ENCODE data around the gene NAA38.

Gene NAA38

DNA sequence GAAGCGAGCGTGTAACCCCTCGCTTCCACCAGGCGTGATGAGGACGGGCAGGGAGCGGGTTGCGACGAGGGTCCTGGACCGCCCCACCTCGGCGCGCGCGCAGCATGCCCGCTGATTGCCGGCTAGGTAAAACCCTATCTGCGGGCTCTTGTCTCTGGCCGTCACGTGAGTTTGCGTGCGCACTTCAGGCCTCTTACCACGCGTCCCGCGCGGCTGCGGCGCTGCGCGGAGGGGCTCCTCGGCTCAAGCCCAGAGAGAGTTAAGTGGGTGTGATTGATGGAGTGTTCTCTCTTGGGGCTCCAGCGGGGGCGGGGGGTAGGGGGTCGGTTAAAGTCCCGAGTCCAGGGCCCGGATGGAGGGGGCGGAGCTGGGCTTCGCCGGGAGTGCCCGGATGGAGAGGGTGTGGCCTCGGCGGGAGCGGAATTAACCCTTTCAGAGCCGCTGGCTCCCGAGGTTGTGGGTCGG lies 15.4 kb downstream of the NAA38 start:
- H3K36me3 Mint-ChIP-seq: peaks cover 15% of the 10 kb centered on the region

DNA sequence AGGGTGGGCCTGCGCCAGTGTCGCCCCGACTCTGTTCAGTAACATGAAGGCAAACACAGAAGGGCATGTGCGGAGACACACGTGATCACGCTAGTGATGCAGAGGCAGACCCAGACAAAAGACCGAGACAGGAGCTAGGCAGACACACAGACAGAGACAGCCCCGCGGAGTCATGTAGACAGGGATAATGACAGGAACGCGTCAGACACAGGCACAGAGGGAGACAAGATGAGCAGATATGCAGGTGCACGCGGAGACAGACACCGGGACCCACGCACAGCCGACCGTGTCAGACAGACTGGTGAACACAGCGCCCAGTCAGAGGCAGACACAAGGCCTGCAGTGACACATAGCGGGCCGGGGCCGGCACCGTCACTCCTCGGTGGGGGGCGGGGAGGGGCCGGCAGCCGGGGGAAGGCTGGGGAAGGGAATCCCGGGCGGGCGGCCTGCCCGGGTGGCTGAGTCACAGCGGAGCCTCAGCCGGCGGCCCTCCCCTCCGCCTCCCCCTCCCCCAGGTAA lies 15.9 kb downstream of the NAA38 start:
- Mint-ChIP-seq H3K9me3 (no peaks in the 10 kb centered on the region), H3K4me3 (peak overlapping the region; percentile 80), H3K4me1 (peaks cover 81% of the 10 kb centered on the region), H3K36me3 (peaks cover 19% of the 10 kb centered on the region), H3K27ac (peak overlapping the region; percentile 98)
- DNase-seq (ENCODE audit: low spot score in 2 of 2) (peak in 1 of 2 donors; percentile 75), ATAC-seq (peak; percentile 68)

More for the DNA sequence above, 15.4 kb downstream of the NAA38 start:
- Mint-ChIP-seq H3K4me1 (peaks cover 81% of the 10 kb centered on the region), H3K27ac (peak overlapping the region; percentile 98), H3K4me3 (peak overlapping the region; percentile 80), H3K9me3 (no peaks in the 10 kb centered on the region)
- DNase-seq (ENCODE audit: low spot score in 2 of 2): peak in 1 of 2 donors; percentile 95
- ATAC-seq: peak; percentile 38

DNA sequence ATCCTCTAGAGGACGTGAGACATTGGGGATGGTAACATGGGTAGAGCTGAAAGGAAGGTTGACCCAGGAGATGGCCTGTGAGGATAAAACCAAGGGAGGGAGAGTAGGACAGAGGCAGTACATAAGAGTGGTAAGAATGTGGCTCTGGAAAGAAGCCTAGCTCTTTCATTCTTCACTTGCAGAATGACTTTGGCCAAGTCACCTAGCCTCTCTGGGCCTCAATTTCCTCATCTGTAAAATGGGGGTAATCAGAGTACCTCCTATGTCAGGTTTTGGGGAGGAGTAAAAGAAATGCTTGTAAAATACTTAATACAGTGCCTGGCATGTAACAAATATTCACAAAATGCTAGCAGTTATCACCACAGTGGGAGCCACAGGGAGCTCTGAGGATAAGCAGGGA lies 16.5 kb downstream of the NAA38 start:
- Mint-ChIP-seq H3K4me3 (peak overlapping the region; percentile 80), H3K4me1 (peaks cover 81% of the 10 kb centered on the region), H3K36me3 (peaks cover 25% of the 10 kb centered on the region), H3K27ac (peak overlapping the region; percentile 98), H3K9me3 (no peaks in the 10 kb centered on the region)
- DNase-seq (ENCODE audit: low spot score in 2 of 2) (no peak), ATAC-seq (no peak)

DNA sequence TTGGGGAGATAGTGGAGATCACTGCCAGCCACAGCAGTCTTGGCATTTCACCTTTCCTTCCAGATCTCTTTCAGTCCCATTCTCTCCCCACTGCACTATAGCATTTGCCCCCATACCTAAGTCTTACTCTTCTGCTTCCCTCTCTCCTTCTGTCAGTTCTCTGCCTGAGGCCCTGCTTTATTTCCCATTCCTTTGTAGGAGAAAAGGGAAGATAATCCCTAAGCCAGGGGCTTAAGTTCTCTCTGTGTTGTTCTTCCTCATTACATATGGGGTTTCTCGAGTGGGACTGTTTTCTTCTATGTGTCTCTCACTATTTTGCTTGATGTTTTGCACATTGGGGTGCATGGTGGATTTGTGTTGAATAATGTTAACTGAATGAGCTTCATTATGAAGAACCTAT lies 16.9 kb downstream of the NAA38 start:
- Mint-ChIP-seq H3K36me3 (peaks cover 27% of the 10 kb centered on the region), H3K9me3 (no peaks in the 10 kb centered on the region), H3K4me3 (peak overlapping the region; percentile 80), H3K4me1 (peaks cover 77% of the 10 kb centered on the region), H3K27ac (peak overlapping the region; percentile 98)
- DNase-seq (ENCODE audit: low spot score in 2 of 2) (no peak), ATAC-seq (no peak)

GRCh38 chr17:7839876-7840261 lies 17.5 kb downstream of the NAA38 start:
- H3K4me1 Mint-ChIP-seq: peaks cover 74% of the 10 kb centered on the region
- ATAC-seq: no peak
- peak overlapping the region; percentile 80 for H3K4me3 Mint-ChIP-seq
- H3K36me3 Mint-ChIP-seq: peaks cover 33% of the 10 kb centered on the region
- DNase-seq (ENCODE audit: low spot score in 2 of 2): no peak
- no peaks in the 10 kb centered on the region for H3K9me3 Mint-ChIP-seq
- peak overlapping the region; percentile 98 for H3K27ac Mint-ChIP-seq

GRCh38 chr17:7839190-7839875 lies 18.0 kb downstream of the NAA38 start:
- ATAC-seq (no peak), DNase-seq (ENCODE audit: low spot score in 2 of 2) (no peak)
- no peaks in the 10 kb centered on the region for H3K9me3 Mint-ChIP-seq
- peaks cover 79% of the 10 kb centered on the region for H3K4me1 Mint-ChIP-seq
- H3K4me3 Mint-ChIP-seq: peak overlapping the region; percentile 99
- H3K27ac Mint-ChIP-seq: peak overlapping the region; percentile 84
- peaks cover 38% of the 10 kb centered on the region for H3K36me3 Mint-ChIP-seq

- Mint-ChIP-seq H3K4me1 (peaks cover 85% of the 10 kb centered on the region), H3K9me3 (no peaks in the 10 kb centered on the region), H3K27ac (peak overlapping the region; percentile 97), H3K4me3 (peak overlapping the region; percentile 99), H3K36me3 (peaks cover 44% of the 10 kb centered on the region)
- ATAC-seq: no peak
- DNase-seq (ENCODE audit: low spot score in 2 of 2): no peak
Measured at GRCh38 chr17:7838090-7839075, 19.0 kb downstream of the NAA38 start.

DNA sequence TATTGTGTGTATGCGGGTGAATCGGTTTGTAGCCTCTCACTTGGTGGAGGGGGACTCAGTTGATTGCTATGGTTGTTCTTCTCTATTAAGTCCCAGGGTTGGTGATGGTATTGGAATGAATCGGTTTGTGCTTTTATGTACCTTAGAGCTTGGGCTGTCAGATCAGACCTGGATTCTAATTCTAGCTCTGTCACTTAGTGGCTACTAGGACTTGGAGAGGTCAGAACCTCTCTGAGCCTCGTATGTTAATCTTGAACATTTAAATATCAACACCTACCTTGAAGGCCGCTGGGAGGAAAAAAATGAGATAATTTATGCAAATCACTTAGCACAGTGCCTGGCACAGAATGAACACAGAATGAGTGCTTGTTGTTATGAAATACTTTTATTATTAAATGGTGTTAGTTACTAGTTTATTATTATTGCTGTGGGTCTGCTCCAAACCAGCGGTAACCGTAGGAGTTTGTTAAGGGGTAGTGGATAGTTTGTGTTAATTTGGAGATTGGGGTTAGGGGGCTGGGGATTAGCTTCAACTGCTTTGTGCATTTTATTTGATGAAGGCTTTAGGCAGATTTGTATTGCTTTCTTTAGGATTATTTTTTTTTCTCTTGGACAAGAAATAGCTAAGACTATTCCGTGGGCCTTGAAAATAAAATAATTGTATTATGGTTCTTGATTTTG lies 19.8 kb downstream of the NAA38 start:
- Mint-ChIP-seq H3K9me3 (no peaks in the 10 kb centered on the region), H3K27ac (peak overlapping the region; percentile 97), H3K4me1 (peaks cover 88% of the 10 kb centered on the region), H3K4me3 (peak overlapping the region; percentile 99), H3K36me3 (peaks cover 44% of the 10 kb centered on the region)
- no peak for ATAC-seq
- no peak for DNase-seq (ENCODE audit: low spot score in 2 of 2)

GRCh38 chr17:7836596-7837407 lies 20.6 kb downstream of the NAA38 start:
- peaks cover 44% of the 10 kb centered on the region for H3K36me3 Mint-ChIP-seq
- no peak for ATAC-seq
- peak overlapping the region; percentile 99 for H3K4me3 Mint-ChIP-seq
- peaks cover 81% of the 10 kb centered on the region for H3K4me1 Mint-ChIP-seq
- peak overlapping the region; percentile 97 for H3K27ac Mint-ChIP-seq
- H3K9me3 Mint-ChIP-seq: no peaks in the 10 kb centered on the region
- DNase-seq (ENCODE audit: low spot score in 2 of 2): peak in 1 of 2 donors; percentile 75

DNA sequence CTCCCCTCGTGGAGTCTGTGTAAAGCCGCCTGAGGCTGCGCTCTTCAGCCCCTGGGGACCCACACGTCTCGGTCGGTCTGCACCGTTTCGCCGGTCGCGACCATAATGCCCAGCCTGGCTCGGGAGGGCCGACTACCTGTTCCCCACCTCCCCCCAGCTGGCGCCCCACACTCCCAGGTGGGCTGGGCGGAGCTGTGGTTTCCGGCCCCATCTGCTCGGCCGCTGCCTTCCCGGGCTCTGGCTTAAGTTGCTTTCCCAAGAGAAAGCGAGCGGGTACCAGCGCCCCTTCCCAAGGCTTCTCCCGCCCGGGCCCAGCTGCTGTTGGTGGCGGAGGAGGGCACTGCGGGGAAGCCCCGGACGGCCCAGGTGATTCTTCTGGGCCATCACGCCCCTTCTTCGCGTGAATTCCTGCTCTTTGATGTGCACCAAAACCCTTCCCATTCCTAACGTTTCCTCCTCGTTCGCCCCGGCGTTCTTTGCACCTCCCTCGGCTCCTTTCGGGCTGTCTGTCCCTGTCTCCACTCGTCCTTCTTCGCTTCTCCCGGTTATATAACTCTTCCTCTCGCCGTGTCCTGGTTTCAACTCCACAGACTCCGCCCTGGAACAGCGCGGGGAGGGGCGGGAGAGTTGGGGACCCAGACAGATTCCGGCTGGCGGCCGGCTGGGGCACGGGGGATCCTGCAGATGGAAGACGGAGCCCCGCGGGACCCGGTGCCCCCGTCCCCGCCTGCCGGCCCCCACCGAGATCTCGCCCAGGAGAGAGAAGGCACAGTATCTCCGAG lies 21.4 kb downstream of the NAA38 start:
- Mint-ChIP-seq H3K4me3 (peak overlapping the region; percentile 99), H3K4me1 (peaks cover 73% of the 10 kb centered on the region), H3K27ac (peak overlapping the region; percentile 97), H3K36me3 (peaks cover 44% of the 10 kb centered on the region), H3K9me3 (no peaks in the 10 kb centered on the region)
- DNase-seq (ENCODE audit: low spot score in 2 of 2) (peak in 1 of 2 donors; percentile 57), ATAC-seq (no peak)

DNA sequence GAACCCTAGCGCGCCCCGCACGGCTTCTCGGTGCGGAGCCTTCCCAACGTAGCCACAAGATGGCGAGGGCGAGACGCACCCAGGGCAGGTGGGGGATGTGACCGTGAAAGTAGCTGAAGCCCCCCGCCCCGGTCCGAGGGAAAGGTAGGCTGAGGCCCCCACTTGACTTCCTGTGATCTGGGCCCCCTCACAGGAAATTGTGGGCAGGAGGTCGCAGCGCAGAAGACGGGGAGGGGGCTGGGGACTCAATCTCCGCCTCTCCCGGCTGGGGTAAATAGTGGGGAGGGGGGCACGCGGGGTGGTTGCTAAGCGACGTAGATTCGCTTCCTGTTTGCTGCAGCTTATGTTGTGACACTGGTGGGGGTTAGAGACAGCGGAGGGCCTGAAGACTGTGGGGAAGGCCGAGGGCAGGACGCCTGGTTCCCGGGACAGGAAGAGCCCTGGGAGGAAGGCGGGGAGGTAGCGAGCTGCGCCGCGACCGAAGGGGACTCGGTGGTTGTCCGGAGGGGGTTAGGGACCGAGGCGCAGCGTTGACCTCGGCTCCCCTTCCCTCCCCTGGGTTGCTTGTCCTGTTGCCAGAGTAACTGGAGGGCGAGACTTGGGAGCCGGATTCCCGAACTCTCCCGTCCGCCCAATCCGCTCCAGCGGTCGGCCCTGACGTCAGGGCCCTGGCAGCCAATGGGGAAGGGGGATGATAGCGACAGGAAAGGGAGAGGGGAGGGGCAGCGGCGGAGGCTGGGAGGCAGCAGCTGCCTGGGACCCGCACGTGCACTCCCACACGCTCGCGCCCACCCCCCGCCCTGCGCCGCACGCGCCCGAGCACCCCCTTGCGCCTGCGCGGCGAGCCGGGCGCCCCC lies 22.2 kb downstream of the NAA38 start:
- peaks cover 65% of the 10 kb centered on the region for H3K4me1 Mint-ChIP-seq

DNA sequence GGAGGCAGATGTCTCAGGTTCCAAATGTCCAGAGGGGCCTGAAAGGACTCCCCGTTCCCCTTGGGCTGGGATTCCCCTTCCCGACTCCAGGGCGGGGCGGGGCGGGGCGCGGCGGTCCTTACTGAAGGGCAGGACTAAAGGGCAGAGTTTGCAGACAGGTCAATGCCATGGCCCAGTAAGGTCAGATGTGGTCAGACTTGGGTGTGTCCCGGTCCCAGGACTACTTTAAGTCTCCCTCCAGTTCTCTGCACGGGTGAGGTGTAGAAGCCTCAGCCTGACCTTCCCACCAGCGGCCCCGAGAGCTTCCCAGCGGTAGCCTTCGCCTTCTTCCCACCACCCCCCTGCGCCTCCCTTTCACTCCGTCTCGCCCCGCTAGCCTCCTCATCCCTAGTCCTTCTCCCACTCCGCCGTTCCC lies 22.8 kb downstream of the NAA38 start:
- ATAC-seq (peak; percentile 31), DNase-seq (ENCODE audit: low spot score in 2 of 2) (peak in 1 of 2 donors; percentile 88)
- peaks cover 58% of the 10 kb centered on the region for H3K4me1 Mint-ChIP-seq
- H3K9me3 Mint-ChIP-seq: no peaks in the 10 kb centered on the region
- peak overlapping the region; percentile 97 for H3K27ac Mint-ChIP-seq
- peak overlapping the region; percentile 99 for H3K4me3 Mint-ChIP-seq
- peaks cover 42% of the 10 kb centered on the region for H3K36me3 Mint-ChIP-seq

More for the DNA sequence above, 22.2 kb downstream of the NAA38 start:
- Mint-ChIP-seq H3K36me3 (peaks cover 44% of the 10 kb centered on the region), H3K9me3 (no peaks in the 10 kb centered on the region), H3K27ac (peak overlapping the region; percentile 97), H3K4me3 (peak overlapping the region; percentile 99)
- DNase-seq (ENCODE audit: low spot score in 2 of 2) (peak; percentile 55 to 88), ATAC-seq (peak; percentile 68)
